Measurements from ENCODE around the gene ADSS1.
"Not testable (repeated sequence)": the region's sequence is repeated elsewhere in the genome, so short reads cannot be mapped to it uniquely, and the experiment has no call there.

Gene ADSS1

DNA sequence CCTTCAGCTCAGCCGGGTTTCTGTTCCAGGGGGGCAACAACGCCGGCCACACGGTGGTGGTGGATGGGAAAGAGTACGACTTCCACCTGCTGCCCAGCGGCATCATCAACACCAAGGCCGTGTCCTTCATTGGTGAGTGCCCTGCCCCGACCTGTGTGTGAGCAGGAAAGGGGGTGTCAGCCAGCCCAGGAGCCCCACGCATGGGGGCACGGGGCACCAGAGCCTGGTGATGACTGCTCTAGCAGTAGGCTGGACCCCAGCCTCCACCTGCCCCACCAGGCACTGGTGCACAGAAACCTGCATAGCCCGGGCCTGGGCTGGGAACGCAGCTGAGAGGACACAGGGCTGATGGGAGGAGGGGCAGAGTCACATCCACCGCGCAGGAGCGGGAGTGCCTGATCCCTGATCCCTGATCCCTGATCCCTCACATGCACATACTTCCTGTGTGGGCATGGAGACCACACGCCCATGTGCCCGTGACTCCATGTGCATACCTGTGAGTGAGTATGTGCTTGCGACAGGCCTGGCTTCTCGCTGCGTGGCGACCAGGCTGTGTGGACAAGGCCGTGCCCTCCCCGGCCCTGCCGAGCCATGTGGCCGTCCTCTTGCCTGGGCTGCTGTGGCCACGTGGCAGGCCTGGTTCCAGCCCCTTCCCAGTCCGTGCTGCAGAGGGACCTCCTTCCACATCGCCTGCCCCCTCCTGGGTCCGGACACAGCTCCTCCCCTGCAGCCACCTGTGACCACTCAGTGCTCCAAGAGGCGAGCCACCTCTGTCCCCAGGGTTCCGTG lies 11.2 kb downstream of the ADSS1 start:
- no peak for DNase-seq

DNA sequence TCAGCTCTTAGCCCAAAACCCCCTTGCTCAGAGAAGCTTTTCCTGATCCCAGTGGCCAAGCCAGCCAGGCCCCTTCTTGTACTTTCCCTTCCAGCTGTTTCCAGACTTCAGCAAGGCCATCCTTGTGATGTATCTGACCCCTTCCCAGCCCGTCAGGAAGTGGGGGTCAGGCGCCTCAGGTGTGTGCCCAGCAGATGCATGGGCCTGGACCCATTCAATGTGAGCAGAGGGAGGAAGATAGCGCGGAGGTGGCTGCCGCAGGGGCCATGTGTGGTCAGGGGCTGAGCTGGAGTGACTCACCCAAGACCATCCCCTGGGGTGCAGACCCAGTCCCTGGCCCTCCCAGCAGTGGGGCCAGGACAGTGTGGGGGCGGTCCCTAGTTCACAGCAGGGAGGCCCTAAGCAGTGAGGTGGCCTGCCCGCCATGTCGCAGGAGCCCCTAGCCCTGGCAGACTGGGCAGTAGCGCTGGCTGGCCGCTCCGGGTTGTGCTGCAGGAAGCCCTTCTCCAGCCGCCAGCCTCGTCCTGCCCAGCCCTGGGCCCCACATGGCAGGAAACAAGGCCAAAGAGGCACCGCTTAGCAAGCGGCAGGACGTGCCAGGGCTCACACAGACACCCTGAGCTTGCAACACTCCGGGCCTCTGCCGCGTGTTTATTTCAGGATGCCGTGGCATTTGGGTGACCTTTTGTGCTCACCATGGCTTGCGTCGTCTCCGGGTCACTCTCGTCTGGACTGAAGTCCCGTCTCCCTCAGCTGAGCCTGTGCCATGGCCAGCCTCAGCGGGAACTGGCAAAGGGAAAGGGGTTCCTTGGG lies 12.0 kb downstream of the ADSS1 start:
- DNase-seq: no peak

DNA sequence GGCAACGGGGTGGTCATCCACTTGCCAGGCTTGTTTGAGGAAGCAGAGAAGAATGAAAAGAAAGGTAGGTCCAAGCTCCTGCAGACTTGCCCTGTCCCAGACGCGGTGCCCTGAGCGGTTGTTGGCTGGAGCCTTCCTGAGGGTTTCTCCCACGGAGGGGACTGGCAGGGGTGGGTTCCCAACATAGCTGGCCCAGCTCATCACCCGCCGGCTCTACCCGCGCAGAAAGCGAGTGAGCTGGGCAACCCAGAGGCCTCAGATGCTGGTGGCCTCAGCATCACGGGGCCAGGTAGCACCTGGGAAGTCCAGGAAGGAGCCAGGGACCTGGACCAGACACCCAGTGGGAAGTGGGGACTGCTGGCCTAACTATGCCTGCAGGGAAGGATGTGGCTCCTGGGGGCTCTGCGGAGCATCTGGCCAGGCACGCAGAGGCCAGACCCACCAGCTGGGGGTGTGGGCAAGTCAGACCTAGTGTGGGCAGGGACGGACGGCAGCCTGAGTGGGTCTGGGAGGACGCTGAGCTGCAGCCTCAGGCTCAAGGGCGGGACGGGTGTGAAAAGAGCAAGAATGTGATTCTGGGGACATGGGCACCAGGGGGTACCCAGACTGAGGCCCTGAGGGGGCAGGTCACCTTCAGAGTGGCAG lies 14.5 kb downstream of the ADSS1 start:
- DNase-seq: no peak

DNA sequence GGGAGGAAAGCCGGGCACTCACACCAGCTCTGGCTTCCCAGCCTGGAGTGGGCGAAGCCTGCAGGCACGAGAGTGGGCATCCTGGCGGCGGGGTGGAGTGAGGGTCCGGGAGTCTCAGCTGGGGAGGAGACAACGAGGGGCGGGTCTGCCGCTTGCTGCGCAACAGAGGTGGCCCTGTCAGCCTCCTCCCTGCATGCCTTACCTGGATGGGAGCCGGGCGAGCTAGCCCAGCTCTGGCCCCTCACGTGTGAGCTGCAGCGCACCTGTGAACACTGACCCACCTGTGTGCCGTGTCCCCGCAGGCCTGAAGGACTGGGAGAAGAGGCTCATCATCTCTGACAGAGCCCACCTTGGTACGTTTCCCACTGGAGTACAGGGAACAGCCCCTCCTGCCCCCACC lies 15.0 kb downstream of the ADSS1 start:
- DNase-seq: no peak

DNA sequence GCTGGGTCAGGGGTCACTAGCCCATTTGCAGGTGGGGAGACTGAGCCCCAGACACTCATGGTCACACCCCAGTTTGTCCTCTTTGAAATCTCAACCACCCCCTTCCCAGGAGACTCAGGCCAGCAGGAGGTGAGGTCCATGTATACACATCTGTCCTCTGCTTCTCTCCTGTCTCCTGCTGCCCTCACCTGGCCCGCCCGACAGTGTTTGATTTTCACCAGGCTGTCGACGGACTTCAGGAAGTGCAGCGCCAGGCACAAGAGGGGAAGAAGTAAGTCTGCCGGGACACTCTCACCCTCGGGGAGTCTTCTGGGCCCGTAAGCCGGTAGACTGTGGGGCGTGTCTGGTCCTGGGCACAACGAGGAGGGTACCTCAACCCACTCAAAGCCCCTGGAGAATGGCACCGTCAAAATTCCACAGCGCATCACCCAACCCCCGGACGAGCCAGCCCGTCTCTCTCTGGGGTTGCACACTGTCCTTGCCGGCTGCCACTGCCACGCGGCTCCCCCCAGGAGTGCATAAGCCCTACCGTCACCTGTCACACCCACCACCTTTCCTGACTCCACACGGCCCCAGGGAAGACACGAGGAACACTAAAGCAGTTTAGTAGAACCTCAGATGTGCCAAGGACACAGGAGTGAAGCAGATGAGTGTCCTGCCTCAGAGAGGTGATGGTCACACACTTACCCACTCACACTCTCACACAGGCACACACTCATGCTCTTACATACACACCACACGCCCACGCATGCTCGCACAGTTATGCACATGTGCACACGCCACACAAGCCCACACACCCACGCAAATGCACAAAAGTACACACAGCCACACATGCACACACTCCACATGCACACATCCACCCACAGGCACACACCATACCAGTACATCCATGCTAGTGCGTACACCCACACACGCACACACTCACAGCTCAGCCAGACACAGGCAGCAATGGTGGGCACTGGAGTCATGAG lies 15.8 kb downstream of the ADSS1 start:
- DNase-seq: no peak

DNA sequence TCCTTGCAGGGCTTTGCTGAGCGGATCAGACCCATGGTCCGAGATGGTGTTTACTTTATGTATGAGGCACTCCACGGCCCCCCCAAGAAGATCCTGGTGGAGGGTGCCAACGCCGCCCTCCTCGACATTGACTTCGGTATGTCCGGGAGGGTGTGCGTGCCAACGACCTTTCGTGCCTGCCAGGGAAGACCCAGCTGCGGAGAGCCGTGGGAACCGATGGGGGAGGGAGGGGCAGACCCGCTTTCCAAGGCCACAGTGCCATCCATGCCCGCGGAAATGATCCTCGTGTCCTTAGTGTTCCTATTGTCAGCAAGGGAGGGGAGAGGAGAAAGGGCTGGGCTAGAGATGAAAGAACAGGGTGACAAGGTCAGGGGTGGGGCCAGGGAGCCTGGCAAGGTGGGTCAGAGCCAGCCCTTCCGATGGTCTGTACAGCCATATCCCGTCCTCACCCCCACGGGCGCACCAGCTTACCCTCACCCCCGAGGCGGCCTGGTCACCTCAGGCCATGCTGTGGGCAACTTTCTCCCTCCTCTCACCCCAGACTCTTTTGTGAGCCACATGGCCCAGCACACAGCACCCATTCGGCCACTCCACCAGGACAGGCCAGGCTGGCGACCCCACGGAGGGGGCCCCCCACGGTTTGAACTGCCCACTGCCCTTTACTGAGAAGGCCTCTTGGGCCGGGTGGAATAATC lies 17.2 kb downstream of the ADSS1 start:
- DNase-seq: no peak

DNA sequence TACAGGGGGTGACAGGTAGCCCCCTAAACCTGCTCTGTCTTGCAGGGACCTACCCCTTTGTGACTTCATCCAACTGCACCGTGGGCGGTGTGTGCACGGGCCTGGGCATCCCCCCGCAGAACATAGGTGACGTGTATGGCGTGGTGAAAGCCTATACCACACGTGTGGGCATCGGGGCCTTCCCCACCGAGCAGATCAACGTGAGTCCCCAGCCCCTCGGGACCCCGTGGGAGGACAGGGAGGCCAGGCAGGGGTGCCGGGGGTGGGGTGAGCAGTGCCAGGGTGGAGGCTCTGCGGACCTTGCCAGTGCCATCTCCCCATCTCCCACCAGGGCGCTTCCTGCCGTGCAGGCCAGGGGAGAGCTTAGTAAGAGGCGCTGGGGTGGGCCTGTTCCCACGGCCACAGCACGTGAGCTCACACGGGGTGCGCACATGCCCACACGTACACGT lies 17.8 kb downstream of the ADSS1 start:
- DNase-seq: no peak

DNA sequence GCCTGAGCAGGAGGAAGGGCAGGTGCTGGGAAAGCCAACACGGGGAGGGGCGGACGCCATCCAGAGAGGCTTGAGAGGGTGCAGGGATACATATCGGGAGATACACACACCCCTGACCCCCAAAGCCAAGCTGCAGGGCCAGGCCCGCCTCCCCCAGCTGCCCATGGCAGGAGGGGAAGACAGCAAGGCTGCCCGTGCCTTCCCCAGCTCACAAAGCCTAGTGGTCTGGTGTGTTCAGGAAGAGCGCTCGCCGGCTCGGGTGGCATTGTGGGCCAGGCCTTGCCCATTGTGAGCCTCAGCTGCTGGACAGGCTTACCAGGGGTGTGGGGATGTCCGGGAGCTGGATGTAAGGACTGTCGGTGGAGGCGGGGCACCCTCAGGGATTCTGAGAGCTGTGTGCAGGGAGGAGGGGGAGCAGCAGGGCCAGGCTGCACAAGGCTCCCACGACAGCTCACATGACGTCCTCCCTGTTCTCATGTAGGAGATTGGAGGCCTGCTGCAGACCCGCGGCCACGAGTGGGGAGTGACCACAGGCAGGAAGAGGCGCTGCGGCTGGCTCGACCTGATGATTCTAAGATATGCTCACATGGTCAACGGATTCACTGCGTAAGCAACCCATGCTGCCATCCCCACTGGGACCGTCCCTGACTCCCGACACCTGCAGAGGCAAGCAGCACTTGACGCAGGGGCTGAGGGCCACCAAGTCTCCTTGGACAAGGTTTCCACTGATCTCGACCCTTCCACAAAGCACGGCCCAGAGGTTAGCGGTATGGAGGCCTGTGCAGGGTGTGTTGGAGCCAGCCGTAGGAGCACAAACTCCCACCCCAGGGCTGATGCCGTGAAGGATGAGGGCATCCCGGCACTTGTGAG lies 18.8 kb downstream of the ADSS1 start:
- DNase-seq: no peak

DNA sequence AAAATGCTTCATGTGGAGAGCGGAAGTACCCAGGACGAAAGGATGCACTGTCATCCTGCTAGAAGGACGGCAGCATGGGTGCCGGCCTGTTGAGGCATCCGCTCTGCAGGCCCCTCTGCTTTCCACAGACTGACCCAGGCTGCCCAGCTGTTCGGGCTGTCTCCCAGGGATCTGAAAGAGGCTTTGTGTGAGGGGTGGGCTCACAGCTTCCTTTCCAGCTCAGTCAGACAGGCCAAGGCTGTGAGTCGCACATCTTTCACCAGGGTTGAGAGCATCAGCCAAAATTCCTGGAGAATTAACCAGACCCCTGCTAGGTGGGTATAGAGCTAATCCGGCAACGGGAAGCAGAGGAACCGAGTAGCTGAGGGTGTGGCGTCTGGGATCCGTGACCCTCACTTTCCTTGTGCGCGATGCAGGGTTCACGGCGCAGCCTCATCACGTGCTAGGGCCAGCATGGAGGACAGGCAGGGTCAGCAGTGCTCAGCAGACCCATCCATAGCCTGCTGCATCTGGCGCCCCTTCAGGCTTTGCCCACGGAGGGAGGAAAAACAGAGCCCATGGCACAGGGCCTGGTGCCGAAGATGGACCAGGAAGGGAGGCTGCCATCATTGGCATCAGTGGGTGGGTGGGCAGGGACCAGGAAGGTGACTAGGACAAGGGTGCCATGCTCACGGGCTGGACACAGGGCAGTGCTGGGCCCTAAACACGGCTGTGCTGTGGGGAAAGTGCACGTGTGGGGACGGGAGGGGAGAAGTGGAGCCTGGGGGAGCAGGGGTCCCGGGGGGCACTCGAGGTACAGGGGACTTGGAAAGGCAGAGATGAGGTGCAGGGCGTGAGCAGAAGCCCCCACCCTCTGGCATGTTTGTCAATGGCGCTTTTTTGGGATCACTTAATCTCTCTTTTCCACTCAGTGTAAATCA lies 19.7 kb downstream of the ADSS1 start:
- no peak for DNase-seq

DNA sequence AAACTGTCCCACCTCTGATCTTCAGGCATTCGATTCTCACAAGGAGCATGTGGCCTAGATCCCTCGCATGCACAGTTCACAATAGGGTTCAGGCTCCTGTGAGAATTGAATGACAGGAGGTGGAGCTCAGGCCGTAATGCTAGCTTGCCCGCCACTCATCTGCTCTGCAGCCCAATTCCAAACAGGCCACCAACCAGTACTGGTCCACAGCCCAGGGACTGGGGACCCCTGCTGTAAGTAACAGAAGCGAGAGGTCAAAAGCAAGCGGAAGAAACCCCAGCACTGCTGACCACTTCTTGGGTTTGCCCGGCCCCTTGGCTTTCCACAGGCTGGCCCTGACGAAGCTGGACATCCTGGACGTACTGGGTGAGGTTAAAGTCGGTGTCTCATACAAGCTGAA lies 20.5 kb downstream of the ADSS1 start:
- DNase-seq: no peak

DNA sequence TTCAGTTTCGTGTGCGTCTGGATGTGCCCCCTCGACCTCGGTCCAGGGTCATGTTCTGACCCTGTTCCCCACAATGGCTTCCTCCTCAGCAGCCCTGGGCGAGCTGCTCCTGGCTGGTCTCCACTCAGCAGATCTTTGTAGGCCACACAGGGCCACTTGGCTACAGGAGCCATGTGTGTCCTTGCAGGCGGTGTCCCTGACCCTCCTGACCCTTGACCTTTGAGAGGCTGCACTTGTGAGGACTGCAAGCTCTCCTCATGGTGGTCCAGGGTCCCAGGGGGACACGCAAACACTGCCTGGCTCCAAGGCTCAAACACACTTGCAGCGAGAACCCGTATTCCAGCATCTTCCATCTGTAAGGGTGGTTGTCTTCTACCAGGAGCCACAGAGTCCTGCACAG lies 21.4 kb downstream of the ADSS1 start:
- DNase-seq: no peak

DNA sequence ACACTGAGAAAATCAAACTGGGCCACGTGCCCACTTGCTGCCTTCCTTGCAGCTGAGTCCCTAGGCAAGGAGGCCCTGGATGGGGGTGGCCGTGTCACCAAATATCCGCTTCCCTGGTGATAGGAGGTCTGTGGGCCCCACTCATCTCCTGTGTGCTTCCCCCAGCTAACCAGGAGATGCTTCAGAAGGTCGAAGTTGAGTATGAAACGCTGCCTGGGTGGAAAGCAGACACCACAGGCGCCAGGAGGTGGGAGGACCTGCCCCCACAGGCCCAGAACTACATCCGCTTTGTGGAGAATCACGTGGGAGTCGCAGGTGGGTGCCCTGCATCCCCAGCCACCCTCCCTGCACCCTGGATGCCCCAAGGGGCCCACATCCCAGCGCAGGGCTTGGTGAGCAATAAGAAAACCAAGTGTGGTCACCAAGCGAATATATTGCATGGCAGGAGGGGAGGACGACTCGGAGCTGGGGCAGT lies 22.1 kb downstream of the ADSS1 start:
- no peak for DNase-seq

DNA sequence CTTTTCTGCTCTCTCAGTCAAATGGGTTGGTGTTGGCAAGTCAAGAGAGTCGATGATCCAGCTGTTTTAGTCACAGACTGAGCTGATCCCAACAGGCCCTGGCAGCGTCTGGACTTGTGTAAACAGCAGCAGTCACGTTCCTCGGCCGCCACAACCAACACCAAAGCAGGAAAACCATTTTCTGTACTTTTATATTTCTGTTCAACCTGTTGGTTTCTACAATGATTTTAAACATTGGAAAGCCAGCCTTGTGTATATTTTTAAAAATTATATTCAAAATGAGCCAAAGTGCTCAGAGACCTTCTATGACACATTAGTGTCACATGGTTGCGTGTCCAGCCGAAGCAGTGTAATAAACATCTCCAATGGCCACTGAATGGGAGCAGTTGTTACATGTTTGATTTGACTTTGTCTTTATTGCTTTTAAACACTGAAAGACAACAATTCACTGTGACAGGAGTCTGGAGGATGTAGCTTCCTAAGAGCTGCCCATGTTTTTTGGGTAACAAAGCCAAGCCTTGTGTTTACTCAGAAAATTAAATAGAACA lies 23.0 kb downstream of the ADSS1 start:
- DNase-seq: no peak

DNA sequence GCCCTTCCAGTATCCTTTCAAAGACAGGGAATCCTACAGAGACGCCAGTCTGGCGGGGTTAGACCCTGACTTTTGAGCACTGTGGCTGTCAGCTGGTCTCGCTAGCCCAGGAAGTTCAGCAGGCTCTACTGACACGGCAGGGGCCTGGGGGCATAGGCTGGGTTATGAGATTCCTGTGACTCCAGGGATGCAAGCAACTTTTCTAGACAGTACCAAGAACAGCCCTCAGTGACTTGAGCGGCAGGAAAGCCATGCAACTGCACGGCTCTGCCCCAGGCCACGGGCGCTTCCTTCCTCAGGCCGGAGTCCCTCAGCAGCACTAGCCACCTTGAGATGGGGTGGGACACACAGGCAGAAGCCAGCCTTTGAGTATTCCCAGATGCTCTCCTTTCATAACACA lies 23.8 kb downstream of the ADSS1 start:
- DNase-seq: no peak

DNA sequence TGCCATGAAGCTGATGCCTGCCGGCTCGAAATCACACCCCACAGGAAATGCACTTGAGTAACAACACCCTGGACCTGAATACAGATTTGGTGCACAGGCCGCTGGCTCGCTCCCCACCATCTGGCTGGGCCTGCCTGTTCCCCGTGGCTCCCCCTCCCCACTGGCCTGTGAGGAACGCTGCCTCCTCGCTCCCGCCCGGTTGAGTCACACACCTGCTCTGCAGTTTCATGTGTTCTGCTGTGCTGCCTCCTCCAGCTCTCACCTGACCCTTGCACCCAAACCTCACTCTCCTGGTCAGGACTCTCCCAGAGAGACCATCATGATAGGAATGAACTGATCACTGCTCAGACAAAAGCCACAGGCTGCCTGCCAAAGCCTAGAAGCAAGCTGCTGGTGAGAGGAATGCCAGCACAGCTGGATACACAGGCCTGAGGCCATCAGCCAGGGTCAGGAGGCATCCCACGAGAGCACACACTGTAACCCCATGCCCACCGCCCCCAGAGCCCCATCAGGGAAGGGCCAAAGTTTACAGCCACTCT lies 25.2 kb downstream of the ADSS1 start:
- DNase-seq: no peak

DNA sequence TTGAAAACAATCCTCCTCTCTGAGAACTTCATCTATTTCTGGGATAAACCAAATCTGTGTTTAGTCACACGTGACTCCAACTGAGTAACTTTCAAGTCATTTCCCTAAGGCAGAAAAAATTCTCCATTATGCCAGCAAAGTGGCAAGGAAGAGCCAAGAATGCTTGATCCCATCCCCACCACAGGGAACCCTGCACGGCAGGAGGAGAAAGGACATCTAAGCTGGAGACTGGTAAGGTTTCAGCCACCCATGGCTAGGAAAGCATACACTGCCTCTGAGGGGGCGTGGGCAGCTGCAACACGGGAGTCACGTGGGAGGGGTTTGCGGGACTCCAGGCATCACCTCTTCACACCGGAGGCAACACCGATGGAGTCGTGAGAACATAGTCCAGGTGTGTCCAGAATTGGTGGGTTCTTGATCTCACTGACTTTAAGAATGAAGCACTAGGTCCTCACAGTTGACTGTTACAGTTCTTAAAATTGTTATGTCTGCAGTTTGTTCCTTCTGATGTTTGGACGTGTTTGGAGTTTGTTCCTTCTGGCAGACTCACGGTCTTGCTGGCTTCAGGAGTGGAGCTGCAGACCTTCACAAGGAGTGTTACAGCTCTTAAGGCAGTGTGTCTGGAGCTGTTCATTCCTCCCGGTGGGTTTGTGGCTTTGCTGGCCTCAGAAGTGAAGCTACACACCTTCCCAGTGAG lies 26.2 kb downstream of the ADSS1 start:
- DNase-seq: no peak

DNA sequence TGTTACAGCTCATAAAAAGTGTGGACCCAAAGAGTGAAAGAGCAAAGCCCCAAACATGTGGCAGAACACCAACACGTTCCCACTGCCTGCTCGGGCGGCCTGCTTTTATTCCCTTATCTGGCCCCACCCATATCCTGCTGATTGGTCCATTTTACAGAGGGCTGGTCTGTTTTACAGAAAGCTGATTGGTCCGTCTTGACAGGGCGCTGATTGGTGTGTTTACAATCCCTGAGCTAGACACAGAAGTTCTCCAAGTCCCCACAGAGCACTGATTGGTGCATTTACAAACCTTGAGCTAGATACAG lies 26.7 kb downstream of the ADSS1 start:
- not testable (repeated sequence) for DNase-seq
